B cell (primary cell): ENCODE results near the gene PIGW. TPM values are rescaled to one million over a fixed set of nuclear protein-coding genes. Genes with fewer than 3 reads are reported as not detected.

Source experiments
- ATAC-seq: fragments of 200-7000 bp; cut with Tn5 transposase; one replicate; pipeline ENCODE4 v1.10.0; 2021; ENCODE audit warnings: low read depth, mild to moderate bottlenecking, moderate number of reproducible peaks, moderate library complexity
- CTCF ChIA-PET: fragments of 350-600 bp; sonication (Branson Sonifier 250); formaldehyde crosslinking; loops from one replicate; lab custom pipeline; 2021; ENCODE audit warnings: antibody characterized with exemption, inconsistent platforms; lab: Charles Lee
- POLR2A ChIA-PET: fragments of 350-600 bp; sonication (Branson Sonifier 250); formaldehyde crosslinking; loops from one replicate; lab custom pipeline; 2021; ENCODE audit warnings: antibody characterized with exemption; lab: Charles Lee
- DNase-seq: peaks from one replicate; pipeline ENCODE4 v3.0.0; 2013
- H2AFZ ChIP-seq: 2 replicates; pipeline ENCODE4 v1.6.1; 2012; ENCODE audit warnings: mild to moderate bottlenecking, low read depth, low read length; ENCODE audit not compliant: insufficient read depth, poor library complexity, severe bottlenecking
- H3K27ac ChIP-seq, 2 donors: 1 replicate in 1 of 2; 2 replicates in 1 of 2; pipeline ENCODE4 v1.5.1; 2012 to 2013; ENCODE audit warnings: low read length in 2 of 2, mild to moderate bottlenecking in 2 of 2, moderate library complexity in 1 of 2
- H3K27me3 ChIP-seq, 4 experiments: fragments of 200-600 bp in 1 of 4; sonication (generic) in 1 of 4; replicated peaks in 1 of 4; 1 replicate in 2 of 4; 2 replicates in 2 of 4; pipeline versions ENCODE4 v1.6.1 to v1.7.0; 2013 to 2016; ENCODE audit warnings: low read length in 3 of 4, mild to moderate bottlenecking in 2 of 4, mixed read lengths in 1 of 4, moderate library complexity in 1 of 4; ENCODE audit not compliant: insufficient read depth in 4 of 4, control insufficient read depth in 3 of 4; ENCODE audit errors: control extremely low read depth in 1 of 4
- H3K36me3 ChIP-seq, 2 experiments: replicated peaks in 1 of 2; 1 replicate in 1 of 2; 2 replicates in 1 of 2; pipeline versions ENCODE4 v1.6.1 to v1.7.1; 2013; ENCODE audit warnings: low read length in 1 of 2; ENCODE audit not compliant: insufficient read depth in 2 of 2, control insufficient read depth in 1 of 2; ENCODE audit errors: control extremely low read depth in 1 of 2, extremely low read depth in 1 of 2
- H3K4me1 ChIP-seq, 2 donors: fragments of 200-600 bp in 1 of 2; sonication (generic) in 1 of 2; 1 replicate in 1 of 2; 2 replicates in 1 of 2; pipeline versions ENCODE4 v1.5.1 to v1.6.1; 2013 to 2017; ENCODE audit warnings: low read length in 2 of 2; ENCODE audit not compliant: control insufficient read depth in 2 of 2, insufficient read depth in 2 of 2
- H3K4me2 ChIP-seq: replicated peaks from 2 replicates; pipeline ENCODE3; 2012; ENCODE audit warnings: mild to moderate bottlenecking, low read depth, low read length; ENCODE audit not compliant: poor library complexity, severe bottlenecking
- H3K4me3 ChIP-seq, 5 experiments: fragments of 200-600 bp in 1 of 5; sonication (generic) in 1 of 5; 1 replicate in 3 of 5; 2 replicates in 2 of 5; pipeline versions ENCODE4 v1.5.1 to v1.7.0; 2011 to 2016; ENCODE audit warnings: low read length in 4 of 5, mild to moderate bottlenecking in 4 of 5, low read depth in 2 of 5, control low read depth in 1 of 5, moderate library complexity in 1 of 5; ENCODE audit not compliant: insufficient read depth in 1 of 5; ENCODE audit errors: control extremely low read depth in 1 of 5, extremely low read depth in 1 of 5
- H3K79me2 ChIP-seq: fragments of 200-600 bp; sonication (generic); one replicate; pipeline ENCODE4 v1.6.0; 2016; ENCODE audit warnings: low read length; ENCODE audit not compliant: control insufficient read depth, insufficient read depth
- H3K9ac ChIP-seq: fragments of 200-600 bp; sonication (generic); 2 replicates; pipeline ENCODE4 v1.6.1; 2017; ENCODE audit warnings: mild to moderate bottlenecking, low read length, moderate library complexity
- H3K9me3 ChIP-seq, 3 donors: one replicate each; pipeline versions ENCODE4 v1.6.1 to v1.7.1; 2013; ENCODE audit warnings: low read length in 2 of 3; ENCODE audit not compliant: control insufficient read depth in 2 of 3, insufficient read depth in 1 of 3; ENCODE audit errors: control extremely low read depth in 1 of 3
- H4K20me1 ChIP-seq: 2 replicates; pipeline ENCODE4 v1.6.0; 2012; ENCODE audit warnings: mild to moderate bottlenecking, low read length; ENCODE audit not compliant: insufficient read depth, control insufficient read depth, poor library complexity, severe bottlenecking
- H3K27ac Mint-ChIP-seq: one replicate; pipeline ENCODE4 v1.8.0; 2021; ENCODE audit warnings: mixed read lengths
- H3K27me3 Mint-ChIP-seq: one replicate; pipeline ENCODE4 v1.8.0; 2021; ENCODE audit warnings: mixed read lengths
- H3K4me1 Mint-ChIP-seq: one replicate; pipeline ENCODE4 v1.8.0; 2021; ENCODE audit warnings: mixed read lengths
- H3K4me3 Mint-ChIP-seq: one replicate; pipeline ENCODE4 v1.8.0; 2021; ENCODE audit warnings: mixed read lengths
- H3K9me3 Mint-ChIP-seq: one replicate; pipeline ENCODE4 v1.8.0; 2022; ENCODE audit warnings: mixed read lengths; ENCODE audit not compliant: insufficient read depth
- EZH2 ChIP-seq: IDR thresholded peaks from 2 replicates; pipeline ENCODE4 v1.6.1; 2012; ENCODE audit warnings: borderline replicate concordance, low read depth, mild to moderate bottlenecking, moderate library complexity, low read length; ENCODE audit not compliant: insufficient read depth, poor library complexity, severe bottlenecking
- WGBS: methylation state at CpG from one replicate; pipeline ENCODE4 v1.1.5; 2013; ENCODE audit warnings: missing lambda C conversion rate; ENCODE audit not compliant: insufficient coverage; 5-methylcytosine and 5-hydroxymethylcytosine counted together
- intact Hi-C: fragments of 100-400 bp; cut with micrococcal nuclease; formaldehyde crosslinking; loops from one replicate; pipeline ENCODE4 v1.10.0; 2022
- polyA plus RNA-seq: library from polyadenylated mRNA; depleted of rRNA; stranded (reverse); fragments of >200 nt; gene quantifications from 2 replicates; pipeline ENCODE4 v1.2.3, GENCODE V29; 2012
- total RNA-seq, 2 donors: library from RNA; stranded (reverse); fragments of 120-200 nt in 1 of 2; gene quantifications; 1 replicate in 1 of 2; 2 replicates in 1 of 2; pipeline versions ENCODE4 v1.2.3 to v1.2.4, GENCODE V29; 2013 to 2022
- TF ChIP-seq, protein P1 (sequence below): fragments of 200-600 bp; IDR thresholded peaks from one replicate; pipeline ENCODE4 v1.8.0; 2022; ENCODE audit warnings: antibody characterized with exemption, mild to moderate bottlenecking

The PIGW gene
- total and polyA plus RNA-seq, 2 donors (not counting 1 experiment from before 2014, with no cell fraction given) = 4.4 to 5.9 TPM

DNA sequence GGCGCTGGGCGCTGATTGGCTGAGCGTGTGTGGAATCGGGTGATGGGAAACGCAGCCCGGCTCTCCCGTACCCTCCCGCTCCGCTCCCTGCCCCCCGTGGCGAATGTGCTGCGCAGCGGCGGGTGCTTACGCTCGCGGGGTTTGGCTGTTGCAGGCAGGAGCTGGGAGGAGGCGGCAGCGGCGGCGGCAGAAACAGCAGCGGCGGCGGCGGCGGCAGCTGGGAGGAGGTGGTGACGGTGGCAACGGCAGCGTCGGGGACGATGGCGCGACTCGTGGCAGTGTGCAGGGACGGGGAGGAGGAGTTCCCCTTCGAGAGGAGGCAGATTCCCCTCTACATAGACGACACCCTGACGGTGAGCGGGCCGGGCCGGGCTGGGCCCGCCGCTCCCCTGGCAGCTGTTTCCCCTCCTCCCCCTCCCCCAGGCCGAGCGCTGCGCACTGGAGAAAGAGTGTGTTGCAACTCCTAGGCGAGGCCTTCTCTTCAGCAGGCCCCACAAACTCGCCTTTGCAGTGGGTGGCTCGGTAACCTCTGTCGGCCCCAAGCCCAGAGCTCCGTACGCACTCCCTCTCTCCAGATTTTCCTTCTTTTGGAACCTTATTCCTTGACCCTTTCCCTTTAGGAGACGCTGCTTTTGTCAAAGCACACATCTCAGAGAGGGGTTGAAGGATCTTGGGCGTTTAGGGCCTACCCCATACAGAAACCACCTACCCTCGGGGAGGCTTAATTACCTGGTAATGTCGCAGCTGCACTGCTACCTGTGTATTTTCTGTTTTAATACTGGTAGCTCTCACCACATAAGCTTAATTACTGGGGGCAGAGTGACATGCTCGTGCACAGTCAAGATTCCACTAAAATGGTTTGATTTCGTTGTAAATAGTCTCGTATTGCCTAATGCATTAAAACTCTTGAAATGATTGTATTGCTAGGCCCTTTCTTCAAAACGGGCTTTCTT lies 11.0 kb downstream of the PIGW start:
- no peaks in the 10 kb centered on the region for H3K9me3 ChIP-seq
- peak overlapping the region; percentile 100 for H3K9ac ChIP-seq
- Mint-ChIP-seq H3K27ac (peak overlapping the region; percentile 98), H3K4me1 (peaks cover 48% of the 10 kb centered on the region), H3K4me3 (peak overlapping the region; percentile 96), H3K27me3 (no peaks in the 10 kb centered on the region), H3K9me3 (no peaks in the 10 kb centered on the region)
- H3K4me3 ChIP-seq = peak overlapping the region; percentile 74 to 94 (median 92)
- ATAC-seq (peak; percentile 71), DNase-seq (peak; percentile 97)
- under 1% methylated on average over 43 of the region's 60 CpGs for WGBS
- peak overlapping the region; percentile 96 to 100 for H3K27ac ChIP-seq
- peaks cover 72% of the 10 kb centered on the region for H3K79me2 ChIP-seq
- intact Hi-C loops = loop anchor here (1.0 to 10.0 kb wide), 7 partner anchors 46 to 1201 kb away; partner anchors contain the start of genes AATF, DHRS11, MRM1 and ZNHIT3
- H4K20me1 ChIP-seq = peaks cover 53% of the 10 kb centered on the region
- H3K4me1 ChIP-seq = peaks cover 43 to 46% of the 10 kb centered on the region in 2 donors
- TF ChIP-seq EZH2 = no peak
- TF ChIP-seq, protein P1, sequence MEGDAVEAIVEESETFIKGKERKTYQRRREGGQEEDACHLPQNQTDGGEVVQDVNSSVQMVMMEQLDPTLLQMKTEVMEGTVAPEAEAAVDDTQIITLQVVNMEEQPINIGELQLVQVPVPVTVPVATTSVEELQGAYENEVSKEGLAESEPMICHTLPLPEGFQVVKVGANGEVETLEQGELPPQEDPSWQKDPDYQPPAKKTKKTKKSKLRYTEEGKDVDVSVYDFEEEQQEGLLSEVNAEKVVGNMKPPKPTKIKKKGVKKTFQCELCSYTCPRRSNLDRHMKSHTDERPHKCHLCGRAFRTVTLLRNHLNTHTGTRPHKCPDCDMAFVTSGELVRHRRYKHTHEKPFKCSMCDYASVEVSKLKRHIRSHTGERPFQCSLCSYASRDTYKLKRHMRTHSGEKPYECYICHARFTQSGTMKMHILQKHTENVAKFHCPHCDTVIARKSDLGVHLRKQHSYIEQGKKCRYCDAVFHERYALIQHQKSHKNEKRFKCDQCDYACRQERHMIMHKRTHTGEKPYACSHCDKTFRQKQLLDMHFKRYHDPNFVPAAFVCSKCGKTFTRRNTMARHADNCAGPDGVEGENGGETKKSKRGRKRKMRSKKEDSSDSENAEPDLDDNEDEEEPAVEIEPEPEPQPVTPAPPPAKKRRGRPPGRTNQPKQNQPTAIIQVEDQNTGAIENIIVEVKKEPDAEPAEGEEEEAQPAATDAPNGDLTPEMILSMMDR = no peak
- peak overlapping the region; percentile 93 for H3K4me2 ChIP-seq
- H2AFZ ChIP-seq = peak overlapping the region; percentile 54
- H3K27me3 ChIP-seq = no peaks in the 10 kb centered on the region
- ChIA-PET POLR2A (interaction anchor here (0.6 to 3.5 kb wide), 6 partner anchors 11 to 176 kb away, joined by 3 to 57 read pairs (median 5); partner anchors contain the start of genes MRM1, MYO19, PIGW and ZNHIT3), CTCF (interaction anchor here (0.9 to 5.0 kb wide), 5 partner anchors 8 to 56 kb away, joined by 3 to 34 read pairs (median 5); partner anchors contain the start of genes MRM1, MYO19 and PIGW)
- H3K36me3 ChIP-seq = peaks cover 0 to 6% of the 10 kb centered on the region in 2 experiments
